ENCODE data around the gene SPATA24. TPM values are rescaled to one million over a fixed set of nuclear protein-coding genes. Genes with fewer than 3 reads are reported as not detected.

Gene SPATA24
- total and polyA plus RNA-seq, 2 experiments from 2014 or later = 16.0 to 20.6 TPM

- Histone ChIP-seq H3K4me3 (no peak overlapping the region), H3K4me1 (ENCODE audit: insufficient read depth) (no peaks in the 10 kb centered on the region), H3K79me2 (replicated peaks; ENCODE audit: insufficient read depth) (no peaks in the 10 kb centered on the region), H3K36me3 (ENCODE audit: insufficient read depth) (no peaks in the 10 kb centered on the region), H3F3A (replicated peaks; ENCODE audit: low read depth) (no peaks in the 10 kb centered on the region; the same call in 1 of the 2 replicates), H4K20me1 (replicated peaks; ENCODE audit: insufficient read depth) (no peaks in the 10 kb centered on the region), H3K9me2 (ENCODE audit: insufficient read depth) (no peaks in the 10 kb centered on the region), H3K27me3 (ENCODE audit: insufficient read depth) (no peaks in the 10 kb centered on the region), H3K4me2 (no peak overlapping the region), H2AFZ (no peak overlapping the region), H3K27ac (ENCODE audit: low read depth) (no peak overlapping the region)
- no peak for DNase-seq (ENCODE audit: low spot score)
- no peak for ATAC-seq
- Mint-ChIP-seq H3K27me3 (ENCODE audit: insufficient read depth, low read depth, poor library complexity) (peaks cover 1% of the 10 kb centered on the region), H3K9me3 (no peaks in the 10 kb centered on the region), H3K27ac (no peak overlapping the region), H3K4me3 (no peak overlapping the region), H3K36me3 (ENCODE audit: low read depth) (no peaks in the 10 kb centered on the region; the same call in 2 of the 3 replicates), H3K4me1 (no peaks in the 10 kb centered on the region)
- no peak for TF ChIP-seq JUNB (IDR thresholded peaks at IDR 0.05; ENCODE audit: unreplicated experiment)
- TF ChIP-seq ZNF331 (CRISPR knock-in tag; IDR thresholded peaks at IDR 0.05; ENCODE audit: low read depth) = no peak
Measured at GRCh38 chr5:139410993-139411828, 7.3 kb upstream of the SPATA24 start.

GRCh38 chr5:139410121-139410992 is 6.5 kb upstream of the SPATA24 start:
- no peak overlapping the region for H3K27ac ChIP-seq (ENCODE audit: low read depth)
- no peak for DNase-seq (ENCODE audit: low spot score)
- H3K4me2 ChIP-seq = no peak overlapping the region
- no peak overlapping the region for H3K4me3 ChIP-seq
- Mint-ChIP-seq H3K36me3 (ENCODE audit: low read depth) (no peaks in the 10 kb centered on the region; the same call in 2 of the 3 replicates), H3K4me3 (no peak overlapping the region), H3K27me3 (ENCODE audit: insufficient read depth, low read depth, poor library complexity) (peaks cover 4% of the 10 kb centered on the region), H3K27ac (no peak overlapping the region), H3K9me3 (no peaks in the 10 kb centered on the region), H3K4me1 (no peaks in the 10 kb centered on the region)
- no peaks in the 10 kb centered on the region for H3K36me3 ChIP-seq (ENCODE audit: insufficient read depth)
- H3F3A ChIP-seq (replicated peaks; ENCODE audit: low read depth) = no peaks in the 10 kb centered on the region; the same call in 1 of the 2 replicates
- no peaks in the 10 kb centered on the region for H4K20me1 ChIP-seq (replicated peaks; ENCODE audit: insufficient read depth)
- no peaks in the 10 kb centered on the region for H3K9me2 ChIP-seq (ENCODE audit: insufficient read depth)
- no peak for ATAC-seq
- H3K27me3 ChIP-seq (ENCODE audit: insufficient read depth) = no peaks in the 10 kb centered on the region
- H3K4me1 ChIP-seq (ENCODE audit: insufficient read depth) = no peaks in the 10 kb centered on the region; the same call in 1 of the 2 replicates
- no peaks in the 10 kb centered on the region for H3K79me2 ChIP-seq (replicated peaks; ENCODE audit: insufficient read depth)
- H2AFZ ChIP-seq = no peak overlapping the region
- TF ChIP-seq, protein P1, sequence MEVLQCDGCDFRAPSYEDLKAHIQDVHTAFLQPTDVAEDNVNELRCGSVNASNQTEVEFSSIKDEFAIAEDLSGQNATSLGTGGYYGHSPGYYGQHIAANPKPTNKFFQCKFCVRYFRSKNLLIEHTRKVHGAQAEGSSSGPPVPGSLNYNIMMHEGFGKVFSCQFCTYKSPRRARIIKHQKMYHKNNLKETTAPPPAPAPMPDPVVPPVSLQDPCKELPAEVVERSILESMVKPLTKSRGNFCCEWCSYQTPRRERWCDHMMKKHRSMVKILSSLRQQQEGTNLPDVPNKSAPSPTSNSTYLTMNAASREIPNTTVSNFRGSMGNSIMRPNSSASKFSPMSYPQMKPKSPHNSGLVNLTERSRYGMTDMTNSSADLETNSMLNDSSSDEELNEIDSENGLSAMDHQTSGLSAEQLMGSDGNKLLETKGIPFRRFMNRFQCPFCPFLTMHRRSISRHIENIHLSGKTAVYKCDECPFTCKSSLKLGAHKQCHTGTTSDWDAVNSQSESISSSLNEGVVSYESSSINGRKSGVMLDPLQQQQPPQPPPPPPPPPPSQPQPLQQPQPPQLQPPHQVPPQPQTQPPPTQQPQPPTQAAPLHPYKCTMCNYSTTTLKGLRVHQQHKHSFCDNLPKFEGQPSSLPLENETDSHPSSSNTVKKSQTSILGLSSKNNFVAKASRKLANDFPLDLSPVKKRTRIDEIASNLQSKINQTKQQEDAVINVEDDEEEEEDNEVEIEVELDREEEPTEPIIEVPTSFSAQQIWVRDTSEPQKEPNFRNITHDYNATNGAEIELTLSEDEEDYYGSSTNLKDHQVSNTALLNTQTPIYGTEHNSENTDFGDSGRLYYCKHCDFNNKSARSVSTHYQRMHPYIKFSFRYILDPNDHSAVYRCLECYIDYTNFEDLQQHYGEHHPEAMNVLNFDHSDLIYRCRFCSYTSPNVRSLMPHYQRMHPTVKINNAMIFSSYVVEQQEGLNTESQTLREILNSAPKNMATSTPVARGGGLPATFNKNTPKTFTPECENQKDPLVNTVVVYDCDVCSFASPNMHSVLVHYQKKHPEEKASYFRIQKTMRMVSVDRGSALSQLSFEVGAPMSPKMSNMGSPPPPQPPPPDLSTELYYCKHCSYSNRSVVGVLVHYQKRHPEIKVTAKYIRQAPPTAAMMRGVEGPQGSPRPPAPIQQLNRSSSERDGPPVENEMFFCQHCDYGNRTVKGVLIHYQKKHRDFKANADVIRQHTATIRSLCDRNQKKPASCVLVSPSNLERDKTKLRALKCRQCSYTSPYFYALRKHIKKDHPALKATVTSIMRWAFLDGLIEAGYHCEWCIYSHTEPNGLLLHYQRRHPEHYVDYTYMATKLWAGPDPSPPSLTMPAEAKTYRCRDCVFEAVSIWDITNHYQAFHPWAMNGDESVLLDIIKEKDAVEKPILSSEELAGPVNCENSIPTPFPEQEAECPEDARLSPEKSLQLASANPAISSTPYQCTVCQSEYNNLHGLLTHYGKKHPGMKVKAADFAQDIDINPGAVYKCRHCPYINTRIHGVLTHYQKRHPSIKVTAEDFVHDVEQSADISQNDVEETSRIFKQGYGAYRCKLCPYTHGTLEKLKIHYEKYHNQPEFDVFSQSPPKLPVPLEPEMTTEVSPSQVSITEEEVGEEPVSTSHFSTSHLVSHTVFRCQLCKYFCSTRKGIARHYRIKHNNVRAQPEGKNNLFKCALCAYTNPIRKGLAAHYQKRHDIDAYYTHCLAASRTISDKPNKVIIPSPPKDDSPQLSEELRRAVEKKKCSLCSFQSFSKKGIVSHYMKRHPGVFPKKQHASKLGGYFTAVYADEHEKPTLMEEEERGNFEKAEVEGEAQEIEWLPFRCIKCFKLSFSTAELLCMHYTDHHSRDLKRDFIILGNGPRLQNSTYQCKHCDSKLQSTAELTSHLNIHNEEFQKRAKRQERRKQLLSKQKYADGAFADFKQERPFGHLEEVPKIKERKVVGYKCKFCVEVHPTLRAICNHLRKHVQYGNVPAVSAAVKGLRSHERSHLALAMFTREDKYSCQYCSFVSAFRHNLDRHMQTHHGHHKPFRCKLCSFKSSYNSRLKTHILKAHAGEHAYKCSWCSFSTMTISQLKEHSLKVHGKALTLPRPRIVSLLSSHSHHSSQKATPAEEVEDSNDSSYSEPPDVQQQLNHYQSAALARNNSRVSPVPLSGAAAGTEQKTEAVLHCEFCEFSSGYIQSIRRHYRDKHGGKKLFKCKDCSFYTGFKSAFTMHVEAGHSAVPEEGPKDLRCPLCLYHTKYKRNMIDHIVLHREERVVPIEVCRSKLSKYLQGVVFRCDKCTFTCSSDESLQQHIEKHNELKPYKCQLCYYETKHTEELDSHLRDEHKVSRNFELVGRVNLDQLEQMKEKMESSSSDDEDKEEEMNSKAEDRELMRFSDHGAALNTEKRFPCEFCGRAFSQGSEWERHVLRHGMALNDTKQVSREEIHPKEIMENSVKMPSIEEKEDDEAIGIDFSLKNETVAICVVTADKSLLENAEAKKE (CRISPR knock-in tag; IDR thresholded peaks at IDR 0.05) = no peak
- TF ChIP-seq ZNF114 (CRISPR knock-in tag; IDR thresholded peaks at IDR 0.05) (no peak), STAT1 (IDR thresholded peaks at IDR 0.05; ENCODE audit: unreplicated experiment) (no peak), CTCF (conservative IDR thresholded peaks at IDR 0.05; ENCODE audit: low read depth in 2 of 2) (no peak), POLR2AphosphoS5 (IDR thresholded peaks at IDR 0.05; ENCODE audit: low read depth) (no peak), JUNB (IDR thresholded peaks at IDR 0.05; ENCODE audit: unreplicated experiment) (no peak), EZH2 (IDR thresholded peaks at IDR 0.05; ENCODE audit: low read depth, unreplicated experiment) (no peak), CREB1 (CRISPR knock-in tag; IDR thresholded peaks at IDR 0.05; ENCODE audit: low read depth) (no peak)
- TF ChIP-seq, protein P2, sequence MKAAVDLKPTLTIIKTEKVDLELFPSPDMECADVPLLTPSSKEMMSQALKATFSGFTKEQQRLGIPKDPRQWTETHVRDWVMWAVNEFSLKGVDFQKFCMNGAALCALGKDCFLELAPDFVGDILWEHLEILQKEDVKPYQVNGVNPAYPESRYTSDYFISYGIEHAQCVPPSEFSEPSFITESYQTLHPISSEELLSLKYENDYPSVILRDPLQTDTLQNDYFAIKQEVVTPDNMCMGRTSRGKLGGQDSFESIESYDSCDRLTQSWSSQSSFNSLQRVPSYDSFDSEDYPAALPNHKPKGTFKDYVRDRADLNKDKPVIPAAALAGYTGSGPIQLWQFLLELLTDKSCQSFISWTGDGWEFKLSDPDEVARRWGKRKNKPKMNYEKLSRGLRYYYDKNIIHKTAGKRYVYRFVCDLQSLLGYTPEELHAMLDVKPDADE (IDR thresholded peaks at IDR 0.05) = no peak

Data from GM23338 (cell line).